SK-N-MC (cell line): ENCODE data around the gene FSCN2.

Source experiments
- DNase-seq: peaks from one replicate; pipeline ENCODE4 v3.0.0-alpha.2; 2011; ENCODE audit warnings: low read depth, low spot score
- H3K27ac ChIP-seq: fragments of 200-600 bp; sonication (generic); 2 replicates; pipeline ENCODE4 v1.5.1; 2016; ENCODE audit warnings: mixed run types
- H3K36me3 ChIP-seq: fragments of 200-600 bp; sonication (generic); 2 replicates; pipeline ENCODE4 v1.6.1; 2017; ENCODE audit warnings: antibody characterized with exemption, low read length, mixed read lengths; ENCODE audit not compliant: insufficient read depth
- H3K4me3 ChIP-seq: fragments of 200-600 bp; sonication (generic); 2 replicates; pipeline ENCODE4 v1.5.1; 2016
- H3K9ac ChIP-seq: fragments of 200-600 bp; sonication (generic); 2 replicates; pipeline ENCODE4 v1.8.0; 2017; ENCODE audit warnings: mixed run types, mixed read lengths; ENCODE audit not compliant: insufficient read length
- H3K9me3 ChIP-seq: fragments of 200-600 bp; sonication (generic); 2 replicates; pipeline ENCODE4 v1.6.1; 2017; ENCODE audit warnings: low read depth, mild to moderate bottlenecking, antibody characterized with exemption, low read length, moderate library complexity, mixed read lengths
- EZH2 ChIP-seq: fragments of 200-600 bp; sonication (generic); IDR thresholded peaks from one replicate; pipeline ENCODE4 v1.6.1; 2017; ENCODE audit warnings: antibody characterized with exemption
- FOXP2 ChIP-seq: optimal IDR thresholded peaks from 2 replicates; pipeline ENCODE3; 2011; ENCODE audit warnings: mild to moderate bottlenecking, moderate library complexity; ENCODE audit not compliant: insufficient read depth; ENCODE audit errors: extremely low read length, control extremely low read depth
- POLR2AphosphoS5 ChIP-seq: IDR thresholded peaks from 2 replicates; pipeline ENCODE4 v1.6.1; 2012; ENCODE audit warnings: mild to moderate bottlenecking, low read depth, low read length, borderline replicate concordance

Gene FSCN2

GRCh38 chr17:81558941-81559806, 31.0 kb downstream of the FSCN2 start:
- peaks cover 67% of the 10 kb centered on the region for H3K36me3 ChIP-seq
- H3K4me3 ChIP-seq: peak overlapping the region; percentile 48
- peak overlapping the region; percentile 15 for H3K9ac ChIP-seq

GRCh38 chr17:81561494-81561885, 33.3 kb downstream of the FSCN2 start:
- Histone ChIP-seq H3K9me3 (no peaks in the 10 kb centered on the region), H3K27ac (peak overlapping the region; percentile 19; the same call in 1 of the 2 replicates), H3K36me3 (peaks cover 84% of the 10 kb centered on the region), H3K4me3 (no peak overlapping the region), H3K9ac (no peak overlapping the region)
- no peak for DNase-seq
- TF ChIP-seq EZH2 (no peak), FOXP2 (no peak), POLR2AphosphoS5 (no peak)

More at GRCh38 chr17:81558941-81559806, 31.0 kb downstream of the FSCN2 start:
- Histone ChIP-seq H3K9me3 (no peaks in the 10 kb centered on the region), H3K27ac (peak overlapping the region; percentile 75)
- peak; percentile 42 for DNase-seq
- TF ChIP-seq FOXP2 (no peak), POLR2AphosphoS5 (no peak), EZH2 (no peak)

- peaks cover 76% of the 10 kb centered on the region for H3K36me3 ChIP-seq
- DNase-seq: no peak
- no peaks in the 10 kb centered on the region for H3K9me3 ChIP-seq
- TF ChIP-seq POLR2AphosphoS5 (no peak), FOXP2 (no peak), EZH2 (no peak)
- no peak overlapping the region for H3K27ac ChIP-seq
- no peak overlapping the region for H3K9ac ChIP-seq
- H3K4me3 ChIP-seq: no peak overlapping the region
These were observed 35.8 kb downstream of the FSCN2 start for GRCh38 chr17:81563861-81564586.

- Histone ChIP-seq H3K36me3 (peaks cover 75% of the 10 kb centered on the region), H3K27ac (no peak overlapping the region), H3K9me3 (no peaks in the 10 kb centered on the region), H3K4me3 (no peak overlapping the region), H3K9ac (no peak overlapping the region)
- TF ChIP-seq FOXP2 (no peak), POLR2AphosphoS5 (no peak)
- no peak for DNase-seq
These were observed 36.6 kb downstream of the FSCN2 start for GRCh38 chr17:81564778-81565177.

GRCh38 chr17:81565231-81565630, 37.1 kb downstream of the FSCN2 start:
- Histone ChIP-seq H3K9me3 (no peaks in the 10 kb centered on the region), H3K27ac (peak overlapping the region; percentile 97), H3K9ac (no peak overlapping the region), H3K36me3 (peaks cover 79% of the 10 kb centered on the region), H3K4me3 (no peak overlapping the region)
- DNase-seq: no peak
- TF ChIP-seq POLR2AphosphoS5: no peak
- TF ChIP-seq EZH2: no peak
- TF ChIP-seq FOXP2: no peak

- DNase-seq: peak; percentile 93
These were observed 38.4 kb downstream of the FSCN2 start for GRCh38 chr17:81566461-81567126.

GRCh38 chr17:81567191-81567590, 39.0 kb downstream of the FSCN2 start:
- H3K27ac ChIP-seq: peak overlapping the region; percentile 97
- H3K9ac ChIP-seq: peak overlapping the region; percentile 47
- peak overlapping the region; percentile 69 for H3K4me3 ChIP-seq
- H3K36me3 ChIP-seq: peaks cover 77% of the 10 kb centered on the region
- no peak for TF ChIP-seq EZH2
- TF ChIP-seq FOXP2: no peak
- TF ChIP-seq POLR2AphosphoS5: no peak
- H3K9me3 ChIP-seq: no peaks in the 10 kb centered on the region
- DNase-seq: no peak

More at GRCh38 chr17:81566461-81567126, 38.4 kb downstream of the FSCN2 start:
- TF ChIP-seq POLR2AphosphoS5: peak; percentile 75
- no peak for TF ChIP-seq FOXP2
- Histone ChIP-seq H3K36me3 (peaks cover 79% of the 10 kb centered on the region), H3K4me3 (peak overlapping the region; percentile 69), H3K9ac (peak overlapping the region; percentile 47), H3K27ac (peak overlapping the region; percentile 97), H3K9me3 (no peaks in the 10 kb centered on the region)

GRCh38 chr17:81568416-81568815, 40.2 kb downstream of the FSCN2 start:
- H3K4me3 ChIP-seq: no peak overlapping the region
- no peaks in the 10 kb centered on the region for H3K9me3 ChIP-seq
- H3K9ac ChIP-seq: no peak overlapping the region
- peaks cover 70% of the 10 kb centered on the region for H3K36me3 ChIP-seq
- DNase-seq: no peak
- peak overlapping the region; percentile 97 for H3K27ac ChIP-seq
- TF ChIP-seq POLR2AphosphoS5 (no peak), EZH2 (no peak), FOXP2 (no peak)
